GM12801 (cell line): Measurements from ENCODE around the gene TMEM273.

Experiments
- TF ChIP-seq, protein P1 (sequence below): IDR thresholded peaks from one replicate; pipeline ENCODE4 v1.5.1; 2011; ENCODE audit warnings: control low read depth; ENCODE audit not compliant: insufficient read length; ENCODE audit errors: extremely low read depth

The TMEM273 gene

DNA sequence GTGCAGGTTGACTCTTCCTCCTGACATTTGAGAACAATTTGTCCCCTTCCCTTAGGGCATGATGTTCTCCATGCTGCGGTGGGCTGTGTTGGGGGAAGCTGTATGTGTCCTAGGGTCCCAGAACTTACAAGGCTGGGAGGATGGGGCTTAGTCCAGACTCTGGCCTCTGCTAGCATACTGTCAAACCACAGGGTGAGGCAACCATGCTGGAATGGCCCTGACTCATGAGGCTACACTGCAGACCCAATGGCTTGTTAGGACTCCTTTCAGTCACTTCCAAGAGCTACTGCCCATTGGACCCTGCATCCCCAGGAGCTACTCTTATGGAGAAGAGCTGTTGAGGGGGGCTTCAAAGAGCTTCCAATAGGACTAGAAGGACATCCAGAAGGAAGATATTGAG is 34.2 kb downstream of the TMEM273 start:
- TF ChIP-seq, protein P1, sequence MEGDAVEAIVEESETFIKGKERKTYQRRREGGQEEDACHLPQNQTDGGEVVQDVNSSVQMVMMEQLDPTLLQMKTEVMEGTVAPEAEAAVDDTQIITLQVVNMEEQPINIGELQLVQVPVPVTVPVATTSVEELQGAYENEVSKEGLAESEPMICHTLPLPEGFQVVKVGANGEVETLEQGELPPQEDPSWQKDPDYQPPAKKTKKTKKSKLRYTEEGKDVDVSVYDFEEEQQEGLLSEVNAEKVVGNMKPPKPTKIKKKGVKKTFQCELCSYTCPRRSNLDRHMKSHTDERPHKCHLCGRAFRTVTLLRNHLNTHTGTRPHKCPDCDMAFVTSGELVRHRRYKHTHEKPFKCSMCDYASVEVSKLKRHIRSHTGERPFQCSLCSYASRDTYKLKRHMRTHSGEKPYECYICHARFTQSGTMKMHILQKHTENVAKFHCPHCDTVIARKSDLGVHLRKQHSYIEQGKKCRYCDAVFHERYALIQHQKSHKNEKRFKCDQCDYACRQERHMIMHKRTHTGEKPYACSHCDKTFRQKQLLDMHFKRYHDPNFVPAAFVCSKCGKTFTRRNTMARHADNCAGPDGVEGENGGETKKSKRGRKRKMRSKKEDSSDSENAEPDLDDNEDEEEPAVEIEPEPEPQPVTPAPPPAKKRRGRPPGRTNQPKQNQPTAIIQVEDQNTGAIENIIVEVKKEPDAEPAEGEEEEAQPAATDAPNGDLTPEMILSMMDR: no peak

DNA sequence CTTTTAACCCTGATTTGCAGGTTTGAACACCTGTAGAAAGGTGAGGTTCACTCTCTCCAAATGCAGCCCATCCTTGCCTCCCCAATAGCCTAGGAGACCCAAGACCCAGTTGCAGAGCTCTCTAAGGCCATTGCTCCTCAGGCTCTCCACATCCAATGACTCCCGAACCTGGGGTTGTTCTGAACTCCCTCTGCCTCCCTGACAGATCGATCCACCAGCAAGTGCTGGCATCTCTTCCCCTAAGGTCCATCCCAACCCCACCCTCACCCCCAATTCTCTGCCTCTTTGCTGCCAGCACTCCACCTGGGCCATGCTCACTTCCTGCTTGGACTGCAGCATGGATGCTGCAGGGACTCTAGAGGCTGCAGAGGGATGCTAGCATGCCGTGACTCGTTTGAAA is 35.1 kb downstream of the TMEM273 start:
- TF ChIP-seq, protein P1: no peak

DNA sequence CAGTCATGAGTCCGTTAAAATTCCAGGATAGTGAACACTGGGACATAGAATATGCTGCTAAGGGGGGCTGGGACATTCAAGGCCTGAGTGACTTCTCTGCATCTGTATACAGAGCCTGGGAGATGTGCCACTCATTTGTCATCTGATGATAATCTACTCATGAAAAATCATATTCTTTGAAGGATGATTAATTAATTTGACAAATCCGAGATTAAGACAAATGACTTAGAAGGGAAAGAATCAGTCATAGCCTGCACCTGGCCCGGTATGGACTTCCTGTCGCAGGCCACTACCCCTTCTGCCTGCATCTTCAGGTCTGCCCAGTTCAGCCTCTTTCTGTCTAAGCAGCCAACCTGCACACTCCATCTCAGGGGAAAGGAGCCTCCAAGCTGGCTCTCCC is 35.5 kb downstream of the TMEM273 start:
- TF ChIP-seq, protein P1: no peak

DNA sequence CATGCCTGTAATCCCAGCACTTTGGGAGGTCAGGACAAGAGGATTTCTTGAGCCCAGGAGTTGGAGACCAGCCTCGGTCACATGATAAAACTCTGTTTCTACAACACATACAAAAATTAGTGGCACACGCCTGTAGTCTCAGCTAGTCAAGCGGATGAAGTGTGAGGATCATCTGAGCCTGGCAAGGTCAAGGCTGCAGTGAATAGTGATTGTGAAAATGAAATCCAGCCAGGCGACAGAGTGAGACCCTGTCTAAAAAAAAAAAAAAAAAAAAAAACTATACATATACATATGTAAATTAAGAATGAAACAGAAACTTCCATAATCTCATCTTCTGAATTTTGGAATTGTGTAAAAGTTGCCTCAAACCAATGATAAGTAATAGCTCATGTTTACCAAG is 36.2 kb downstream of the TMEM273 start:
- TF ChIP-seq, protein P1: no peak

DNA sequence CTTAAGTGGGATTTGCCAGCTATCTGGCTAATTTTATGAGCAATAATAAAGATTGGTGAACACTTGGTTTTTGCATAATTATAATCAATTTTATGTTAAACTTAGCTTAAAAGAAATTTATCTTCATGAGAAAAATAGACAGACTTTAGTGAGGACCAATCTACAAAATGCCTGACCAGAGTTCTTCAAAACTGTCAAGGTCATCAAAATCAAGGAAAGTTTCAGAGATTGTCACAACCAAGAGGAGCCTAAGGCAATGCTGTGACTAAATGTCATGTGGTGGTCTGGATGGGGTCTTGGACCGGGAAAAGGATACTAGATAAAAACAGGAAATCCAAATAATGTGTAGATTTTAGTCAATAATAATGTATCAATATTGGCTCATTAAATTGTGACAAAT is 36.7 kb downstream of the TMEM273 start:
- TF ChIP-seq, protein P1: no peak

DNA sequence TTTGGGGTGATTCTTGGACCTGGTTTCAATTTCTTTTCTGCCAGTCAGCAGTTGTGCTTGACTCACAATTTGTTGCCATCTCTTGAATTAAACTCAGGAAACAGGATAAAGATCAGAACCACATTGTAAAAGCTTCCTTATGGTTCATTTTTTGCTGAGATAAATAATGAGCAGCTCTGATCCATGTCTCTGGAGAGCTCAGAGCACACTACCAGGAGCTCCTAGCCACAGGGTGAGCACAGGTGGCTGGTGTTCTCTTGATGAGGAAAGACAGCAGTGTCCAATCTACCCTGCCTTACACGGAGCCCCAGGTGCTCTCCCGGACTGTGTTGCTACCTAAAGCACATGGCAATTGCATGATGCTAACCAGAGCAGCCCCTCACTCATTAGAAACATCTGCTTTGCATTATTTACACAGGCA is 37.2 kb downstream of the TMEM273 start:
- TF ChIP-seq, protein P1: no peak

DNA sequence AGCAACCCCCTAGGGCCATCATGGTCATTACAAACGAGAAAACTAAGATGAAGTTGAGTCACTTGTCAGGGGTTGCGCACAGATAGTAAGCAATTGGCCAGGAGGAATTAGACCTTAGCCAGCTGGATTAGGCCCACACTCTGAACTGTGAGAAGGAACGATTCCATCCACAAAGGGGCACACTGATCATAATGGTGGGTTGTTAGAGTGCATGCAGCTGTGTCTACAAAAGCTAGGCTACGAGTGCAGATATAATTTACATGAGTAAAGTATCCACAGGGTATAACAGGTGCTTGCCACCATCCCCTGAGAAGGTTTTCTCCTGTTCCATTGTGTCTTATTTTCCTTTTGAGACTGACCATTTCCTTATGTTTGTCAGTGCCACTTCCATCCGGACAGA is 37.8 kb downstream of the TMEM273 start:
- TF ChIP-seq, protein P1: no peak

DNA sequence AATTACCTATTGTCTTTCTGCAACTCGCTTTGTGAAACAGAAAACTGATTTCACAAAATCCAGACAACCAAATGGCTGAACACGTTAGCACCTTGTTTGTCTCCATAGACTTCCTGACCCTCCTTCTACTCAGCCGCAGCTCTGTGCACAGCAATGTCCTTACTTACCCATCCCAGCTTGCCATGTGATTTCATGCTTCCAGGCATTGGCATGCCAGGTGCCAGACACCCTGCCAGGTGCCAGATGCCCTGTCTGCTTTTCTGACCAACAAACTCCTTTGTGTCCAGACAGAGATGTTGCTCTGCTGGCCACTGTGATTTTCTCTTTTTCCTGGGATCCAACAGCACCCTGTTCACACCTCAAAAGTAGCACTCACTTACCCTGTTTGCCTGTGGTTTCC is 38.3 kb downstream of the TMEM273 start:
- TF ChIP-seq, protein P1: no peak
